HG03457 (cell line): Measurements from ENCODE around the gene PGAM5.
"Not testable (repeated sequence)": the region's sequence is repeated elsewhere in the genome, so short reads cannot be mapped to it uniquely, and the experiment has no call there.

Experiments
- ATAC-seq: cut with Tn5 transposase; IDR thresholded peaks from one replicate; pipeline ENCODE4 v1.9.1; 2021; ENCODE audit warnings: moderate number of reproducible peaks; ENCODE audit not compliant: unreplicated experiment

The PGAM5 gene

GRCh38 chr12:132687211-132688164 lies 23.2 kb upstream of the PGAM5 start, which contains the start of the genes POLE and PXMP2:
POLE (minus strand) TSS chr12:132687342; CDS start chr12:132687315, 27 bp downstream.
PXMP2 (plus strand) TSS chr12:132687587; CDS start chr12:132687671, 84 bp downstream.
- peak; percentile 95 for ATAC-seq

DNA sequence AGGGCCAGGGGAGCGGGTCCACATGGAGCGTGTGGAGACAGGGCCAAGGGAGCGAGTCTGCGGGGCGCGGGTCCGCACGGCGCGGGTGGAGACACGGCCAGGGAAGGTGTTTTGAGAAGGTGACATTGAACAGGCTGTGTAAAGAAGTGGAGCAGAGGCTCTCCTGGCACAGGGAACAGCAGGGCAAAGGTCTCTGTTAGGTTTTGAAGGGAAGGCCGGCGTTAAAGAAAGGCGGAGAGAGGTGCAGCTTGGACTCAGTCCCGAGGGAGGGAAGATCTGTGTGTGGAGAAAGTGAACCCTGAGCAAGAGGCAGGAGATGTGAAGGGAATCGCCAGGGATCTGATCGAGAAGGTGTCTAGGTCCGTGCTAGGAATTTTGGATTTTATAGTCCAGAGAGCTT lies 21.4 kb upstream of the PGAM5 start:
- no peak for ATAC-seq

DNA sequence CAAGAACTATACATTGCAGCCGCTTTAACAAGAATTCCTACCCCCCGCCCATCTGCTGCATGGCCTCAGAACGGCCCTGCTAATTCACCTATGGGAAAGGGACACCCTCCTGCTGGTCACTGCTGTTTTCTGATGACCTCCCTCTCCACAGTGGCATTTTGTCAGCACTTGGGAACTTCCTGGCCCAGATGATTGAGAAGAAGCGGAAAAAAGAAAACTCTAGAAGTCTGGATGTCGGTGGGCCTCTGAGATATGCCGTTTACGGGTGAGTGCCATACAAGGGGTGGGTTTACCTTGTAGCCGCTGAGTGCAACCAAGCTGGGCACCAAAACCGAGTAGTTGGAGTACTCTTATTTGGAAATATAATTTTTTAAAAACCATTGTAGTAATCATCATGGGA lies 20.5 kb upstream of the PGAM5 start:
- no peak for ATAC-seq

- ATAC-seq = not testable (repeated sequence)
Observed at GRCh38 chr12:132692030-132692429, 18.6 kb upstream of the PGAM5 start.

DNA sequence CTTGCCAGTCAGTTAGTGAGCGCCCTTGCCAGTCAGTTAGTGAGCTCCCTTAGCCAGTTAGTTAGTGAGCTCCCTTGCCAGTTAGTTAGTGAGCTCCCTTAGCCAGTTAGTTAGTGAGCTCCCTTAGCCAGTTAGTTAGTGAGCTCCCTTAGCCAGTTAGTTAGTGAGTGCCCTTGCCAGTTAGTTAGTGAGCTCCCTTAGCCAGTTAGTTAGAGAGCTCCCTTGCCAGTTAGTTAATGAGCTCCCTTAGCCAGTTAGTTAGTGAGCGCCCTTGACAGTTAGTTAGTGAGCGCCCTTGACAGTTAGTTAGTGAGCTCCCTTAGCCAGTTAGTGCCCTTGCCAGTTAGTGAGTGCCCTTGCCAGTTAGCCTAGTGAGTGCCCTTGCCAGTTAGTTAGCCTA lies 15.8 kb upstream of the PGAM5 start:
- ATAC-seq = not testable (repeated sequence)

DNA sequence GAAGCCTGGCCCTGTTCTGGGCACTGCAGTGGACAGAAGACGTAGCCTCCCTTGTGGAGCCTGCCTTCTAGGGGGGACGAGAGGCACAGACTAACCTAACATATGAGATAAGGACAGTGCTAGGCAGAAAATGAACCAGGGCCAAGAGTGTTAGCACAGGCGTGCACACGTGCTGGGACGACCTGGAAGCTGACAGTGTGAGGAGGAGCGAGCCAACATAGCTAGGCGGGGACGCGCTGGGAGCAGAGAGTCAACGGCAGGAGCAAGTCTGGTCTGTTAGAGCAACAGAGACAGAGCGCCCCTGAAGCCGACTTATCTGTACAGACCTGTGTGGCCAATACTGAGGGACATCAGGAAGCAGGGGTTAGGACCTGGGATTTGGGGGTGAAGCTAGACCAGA lies 15.2 kb upstream of the PGAM5 start:
- no peak for ATAC-seq

DNA sequence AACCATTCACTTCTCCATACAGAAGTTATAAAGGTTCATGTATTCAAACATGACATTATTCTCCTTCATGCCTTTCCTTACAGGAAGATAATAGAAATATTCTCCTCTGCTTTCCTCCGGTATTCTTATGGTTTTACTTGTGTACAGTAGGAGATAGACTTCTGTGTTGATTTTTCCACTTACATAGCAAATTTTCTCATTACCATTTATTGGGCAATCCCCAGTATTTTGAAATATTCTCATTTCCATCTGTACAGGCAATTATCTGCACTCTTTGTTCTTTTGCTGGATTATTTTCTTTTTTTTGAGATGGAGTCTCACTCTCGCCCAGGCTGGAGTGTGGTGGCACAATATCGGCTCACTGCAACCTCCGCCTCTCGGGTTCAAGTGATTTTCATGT lies 12.3 kb upstream of the PGAM5 start:
- no peak for ATAC-seq

DNA sequence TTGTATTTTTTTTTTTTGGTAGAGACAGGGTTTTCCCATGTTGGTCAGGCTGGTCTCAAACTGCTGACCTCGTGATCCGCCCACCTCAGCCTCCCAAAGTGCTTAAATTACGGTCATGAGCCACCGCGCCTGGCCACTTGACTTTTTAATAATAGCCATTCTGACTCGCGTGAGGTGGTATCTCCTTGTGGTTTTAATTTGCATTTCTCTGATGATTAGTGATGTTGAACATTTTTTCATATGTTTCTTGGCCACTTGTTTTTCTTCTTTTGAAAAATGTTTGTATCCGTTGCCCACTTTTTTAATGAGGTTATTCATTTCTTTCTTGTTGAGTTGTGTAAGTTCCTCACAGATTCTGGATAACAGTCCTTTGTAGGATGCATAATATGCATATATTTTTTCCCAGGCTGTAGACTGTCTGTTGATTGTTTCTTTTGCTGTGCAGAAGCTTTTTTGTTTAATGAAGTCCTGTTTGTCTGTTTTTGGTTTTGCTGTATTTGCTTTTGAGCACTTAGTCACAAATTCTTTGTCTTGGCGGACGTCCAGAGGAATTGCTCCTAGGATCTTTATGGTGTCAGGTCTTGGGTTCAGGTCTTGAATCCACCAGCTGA lies 10.3 kb upstream of the PGAM5 start:
- ATAC-seq = no peak

DNA sequence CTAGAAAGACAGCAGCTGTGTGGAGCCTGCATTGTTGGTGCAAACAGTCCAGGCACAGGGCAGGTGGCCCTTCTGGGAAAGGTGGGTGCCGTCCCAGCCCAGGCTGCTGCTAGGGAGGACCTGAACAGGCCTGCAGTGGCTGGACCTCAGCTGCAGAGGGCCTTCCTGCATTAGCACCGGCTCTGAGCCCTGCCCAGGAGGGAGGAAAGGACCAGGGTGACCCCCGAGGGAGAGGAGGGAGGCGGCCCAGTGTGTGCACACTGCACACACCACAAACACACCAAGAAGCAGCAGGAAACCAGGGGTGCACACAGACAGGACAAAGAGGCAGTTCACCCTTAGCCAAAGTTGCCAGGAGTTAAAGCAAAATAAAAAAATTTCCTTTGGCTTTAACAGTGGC lies 8.0 kb upstream of the PGAM5 start:
- ATAC-seq = no peak

- ATAC-seq = no peak
Observed at GRCh38 chr12:132703641-132704040, 7.0 kb upstream of the PGAM5 start.

DNA sequence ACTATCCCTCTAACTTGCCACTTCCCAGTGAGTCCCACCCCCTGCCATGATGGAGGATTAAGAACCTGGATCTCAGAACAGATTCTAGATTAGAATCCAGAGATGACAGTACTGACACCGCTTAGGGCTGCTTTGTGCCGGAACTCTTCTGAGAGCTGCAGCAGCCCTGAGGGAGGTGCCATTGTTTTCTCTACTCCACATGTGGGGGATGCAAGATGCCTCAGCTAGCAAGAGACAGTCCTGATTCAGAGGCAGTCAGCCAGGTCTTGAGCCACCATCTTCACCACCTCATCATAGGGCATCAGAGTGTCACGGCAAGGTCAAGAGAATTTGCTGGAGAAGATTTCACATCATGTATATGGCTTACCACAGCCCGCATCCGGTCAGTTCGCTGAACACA lies 3.4 kb upstream of the PGAM5 start:
- ATAC-seq = no peak

DNA sequence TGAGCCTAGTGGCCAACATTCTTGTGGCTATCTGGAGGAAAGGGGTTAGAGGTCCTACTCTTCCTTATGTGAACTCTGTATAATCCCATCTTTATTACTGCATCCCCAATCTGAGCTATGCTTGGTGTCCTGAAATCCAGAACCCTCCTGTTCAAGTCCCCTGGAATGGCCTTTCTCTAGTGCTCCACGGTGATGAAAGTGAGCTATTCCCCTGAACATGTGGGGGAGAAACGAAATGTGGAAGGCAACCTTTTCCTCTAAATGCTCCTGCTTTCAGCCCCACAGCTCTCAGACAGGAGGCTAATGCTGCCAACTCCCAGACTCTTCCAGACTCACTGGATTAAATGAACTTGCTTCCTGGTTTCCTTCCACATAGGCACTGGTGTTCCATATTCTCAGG lies 2.5 kb upstream of the PGAM5 start:
- ATAC-seq = no peak

DNA sequence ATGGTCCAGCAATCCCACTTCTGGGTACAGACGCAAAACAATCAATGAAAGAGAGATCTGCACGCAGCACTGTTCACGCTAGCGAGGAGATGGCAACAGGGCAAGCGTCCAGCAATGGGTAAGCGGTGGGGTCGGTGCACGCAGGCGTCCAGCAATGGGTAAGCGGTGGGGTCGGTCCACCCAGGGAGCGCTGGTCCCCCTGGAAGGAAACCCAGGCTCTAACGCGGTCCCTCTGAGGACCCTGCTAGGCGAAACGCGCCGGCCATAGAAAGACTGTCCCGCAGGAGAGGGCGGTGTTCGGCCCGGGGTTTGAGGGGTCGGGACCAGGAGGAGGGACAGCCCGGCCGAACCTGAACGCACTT lies 618 bp upstream of the PGAM5 start:
- ATAC-seq = peak; percentile 17

DNA sequence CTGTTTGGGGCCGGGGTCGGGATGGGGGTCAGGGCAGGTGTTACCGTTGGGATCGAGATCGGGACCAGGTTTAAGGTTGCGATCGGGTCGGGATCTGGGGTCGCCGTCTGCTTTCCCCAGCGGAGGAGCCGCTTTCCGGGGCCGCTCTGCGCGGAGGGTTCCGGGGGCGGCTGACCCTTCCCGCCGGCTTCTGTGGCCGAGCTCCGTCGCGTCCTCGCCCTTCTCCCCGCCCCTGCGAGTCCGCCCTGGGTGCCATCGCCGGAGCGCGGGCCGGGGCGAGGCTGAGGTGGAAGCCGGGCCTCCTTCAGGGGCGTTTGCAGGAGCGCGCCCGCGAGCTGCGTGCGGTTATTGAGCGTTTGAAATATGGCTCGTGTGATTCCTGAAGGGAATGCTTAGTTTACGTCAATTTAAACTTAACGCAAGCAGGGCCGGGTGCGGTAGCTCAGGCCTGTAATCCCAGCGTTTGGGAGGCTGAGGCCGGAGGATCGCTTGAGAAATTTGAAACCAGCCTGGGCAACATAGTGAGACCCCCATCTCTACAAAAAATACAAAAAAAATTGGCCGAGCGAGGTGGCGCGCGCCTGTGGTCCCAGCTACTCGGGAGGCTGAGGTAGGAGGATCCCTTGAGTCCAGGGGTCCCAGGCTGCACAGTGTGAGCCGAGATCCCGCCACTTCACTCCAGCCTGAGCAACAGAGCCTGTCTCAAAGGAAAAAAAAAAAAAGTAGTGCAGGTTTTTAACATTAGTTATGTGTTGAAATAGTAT lies 620 bp downstream of the PGAM5 start:
- ATAC-seq = peak; percentile 5

DNA sequence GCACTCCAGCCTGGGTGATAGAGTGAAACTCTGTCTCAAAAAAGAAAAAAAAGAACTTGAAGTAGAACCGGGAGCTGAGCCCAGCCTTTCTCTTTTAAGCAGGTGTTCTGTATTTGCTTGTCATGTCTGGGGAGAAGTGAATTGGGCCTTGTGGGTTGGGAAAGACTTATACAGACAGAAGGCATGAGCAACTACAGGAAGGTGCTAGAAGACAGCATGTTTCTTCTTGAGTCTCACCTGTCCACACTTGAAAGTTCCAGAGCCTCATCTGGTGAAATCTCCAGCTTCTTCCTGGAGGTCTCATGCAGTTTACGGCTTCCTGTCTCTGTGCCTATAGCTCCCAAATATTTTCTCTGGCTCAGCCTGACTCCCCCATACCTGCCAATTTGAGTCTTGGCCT lies 2.5 kb downstream of the PGAM5 start:
- no peak for ATAC-seq

DNA sequence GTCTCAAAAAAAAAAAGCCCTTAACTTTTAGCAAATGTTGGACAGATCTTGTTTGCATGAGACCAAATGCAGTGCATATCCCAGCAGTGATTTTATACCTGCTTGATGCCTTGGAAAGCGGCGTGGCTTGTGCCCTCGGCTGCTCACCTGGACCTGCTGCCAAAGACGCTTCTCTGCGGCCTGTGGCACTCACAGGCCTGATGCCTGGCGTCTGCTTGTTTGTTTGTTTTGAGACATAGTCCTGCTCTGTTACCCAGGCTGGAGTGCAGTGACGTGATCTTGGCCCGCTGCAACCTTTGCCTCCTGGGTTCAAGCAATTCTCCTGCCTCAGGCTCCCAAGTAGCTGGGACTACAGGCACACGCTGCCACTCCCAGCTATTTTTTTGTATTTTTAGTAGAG lies 5.2 kb downstream of the PGAM5 start:
- ATAC-seq = no peak

DNA sequence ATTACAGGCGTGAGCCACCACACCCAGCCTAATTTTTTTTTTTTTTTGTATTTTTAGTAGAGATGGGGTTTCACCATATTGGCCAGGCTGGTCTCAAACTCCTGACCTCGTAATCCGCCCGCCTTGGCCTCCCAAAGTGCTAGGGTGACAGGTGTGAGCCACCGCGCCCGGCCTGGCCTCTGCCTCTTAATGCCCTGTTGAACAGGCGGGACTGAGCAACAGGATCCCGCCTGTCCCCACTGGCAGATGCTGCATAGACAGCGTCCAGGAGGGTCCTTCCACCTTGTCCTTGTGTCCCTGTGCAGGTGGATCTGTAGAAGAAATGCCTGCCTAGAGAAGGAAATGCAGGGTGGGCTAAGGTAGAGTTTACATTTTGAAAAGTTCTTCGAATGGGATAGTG lies 5.7 kb downstream of the PGAM5 start:
- no peak for ATAC-seq

DNA sequence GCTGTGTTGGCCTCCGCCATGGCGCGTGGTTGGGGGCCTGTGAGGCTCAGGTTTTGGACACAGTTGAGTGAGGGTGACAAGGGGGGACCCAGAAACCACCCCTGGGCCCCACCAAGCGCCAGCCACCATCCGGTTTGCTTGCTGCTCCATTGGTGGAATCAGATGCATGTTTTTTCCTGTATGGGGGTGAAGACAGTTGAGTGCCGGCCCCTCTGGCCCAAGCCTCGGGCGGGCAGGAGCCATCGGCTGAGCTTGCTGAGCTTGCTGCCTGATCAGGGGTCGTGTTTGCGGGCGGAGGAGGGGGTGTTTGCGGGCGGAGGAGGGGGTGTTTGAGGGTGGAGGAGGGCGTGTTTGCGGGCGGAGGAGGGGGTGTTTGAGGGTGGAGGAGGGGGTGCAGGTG lies 6.4 kb downstream of the PGAM5 start:
- ATAC-seq = no peak

DNA sequence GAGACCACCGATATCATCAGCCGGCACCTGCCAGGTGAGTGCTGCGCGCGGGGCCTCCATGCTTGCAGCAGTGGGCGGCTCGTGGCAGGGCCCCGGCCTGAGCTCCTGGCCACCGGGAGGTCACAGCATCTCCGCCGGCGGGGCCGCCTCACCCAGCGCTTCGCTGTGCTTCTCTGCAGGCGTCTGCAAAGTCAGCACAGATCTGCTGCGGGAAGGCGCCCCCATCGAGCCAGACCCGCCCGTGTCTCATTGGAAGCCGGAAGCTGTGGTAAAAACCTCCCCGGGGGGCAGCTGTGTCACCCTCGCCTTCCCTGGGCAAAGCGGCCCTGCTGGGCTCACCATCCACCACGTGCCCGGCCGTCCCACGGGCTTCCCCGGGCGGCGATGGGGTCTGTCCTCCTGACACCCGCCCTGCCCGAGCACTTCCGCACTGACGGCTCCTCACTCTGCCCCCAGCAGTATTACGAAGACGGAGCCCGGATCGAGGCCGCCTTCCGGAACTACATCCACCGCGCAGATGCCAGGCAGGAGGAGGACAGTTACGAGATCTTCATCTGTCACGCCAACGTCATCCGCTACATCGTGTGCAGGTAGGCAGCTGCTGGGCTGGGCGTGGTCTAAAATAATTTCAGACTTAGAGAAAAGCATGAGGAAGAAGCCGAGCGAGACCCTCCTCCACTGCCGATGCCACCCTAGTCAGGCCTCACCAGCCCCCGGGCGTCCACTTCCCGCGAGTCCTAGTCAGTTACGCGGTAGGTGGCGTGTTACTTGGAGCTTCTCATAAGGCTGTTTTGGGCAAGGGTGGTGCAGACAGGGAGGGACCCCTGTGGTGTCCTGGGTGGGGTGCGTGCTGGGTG lies 7.1 kb downstream of the PGAM5 start:
- no peak for ATAC-seq

DNA sequence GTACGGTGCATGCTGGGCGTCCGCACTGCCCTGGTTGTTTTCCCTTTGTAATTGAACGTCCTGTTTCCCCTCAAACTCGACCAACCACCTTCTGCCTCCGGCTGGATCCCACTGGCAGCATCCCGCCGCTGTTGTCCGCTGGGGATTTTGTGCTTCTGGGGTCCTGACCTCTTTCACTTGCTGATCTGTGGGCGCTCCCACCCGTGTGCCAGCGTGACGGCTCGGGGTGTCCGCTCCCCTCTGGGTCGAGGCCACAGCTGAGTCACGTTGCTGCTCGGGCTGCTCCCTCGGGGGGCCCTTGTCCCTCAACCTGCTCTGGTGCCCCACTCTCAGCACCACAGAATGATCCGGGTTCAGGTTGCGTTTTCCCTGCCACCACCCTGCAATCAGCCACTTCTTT lies 8.0 kb downstream of the PGAM5 start:
- ATAC-seq = no peak
